Neural progenitor cell (in vitro differentiated cells): ENCODE data around the gene LRRC8A. TPM values are rescaled to one million over a fixed set of nuclear protein-coding genes. Genes with fewer than 3 reads are reported as not detected.

Experiments
- DNase-seq: peaks from one replicate; pipeline ENCODE4 v3.0.0-alpha.2; 2016; ENCODE audit warnings: low spot score
- H2AFZ ChIP-seq: fragments of 200-600 bp; sonication (generic); replicated peaks from 2 replicates; pipeline ENCODE4 v1.6.1; 2016; ENCODE audit warnings: antibody characterized with exemption
- H3F3A ChIP-seq: fragments of 200-600 bp; sonication (generic); 2 replicates; pipeline ENCODE4 v1.6.1; 2016; ENCODE audit warnings: antibody characterized with exemption, low read depth
- H3K27ac ChIP-seq: fragments of 200-600 bp; sonication (generic); 2 replicates; pipeline ENCODE4 v1.5.1; 2016; ENCODE audit warnings: mild to moderate bottlenecking
- H3K27me3 ChIP-seq: fragments of 200-600 bp; sonication (generic); 2 replicates; pipeline ENCODE4 v1.6.1; 2016; ENCODE audit warnings: mild to moderate bottlenecking, moderate library complexity
- H3K36me3 ChIP-seq: fragments of 200-600 bp; sonication (generic); 2 replicates; pipeline ENCODE4 v1.5.1; 2016
- H3K4me1 ChIP-seq: fragments of 200-600 bp; sonication (generic); 2 replicates; pipeline ENCODE4 v1.6.1; 2016; ENCODE audit warnings: mixed run types
- H3K4me2 ChIP-seq: fragments of 200-600 bp; sonication (generic); 2 replicates; pipeline ENCODE4 v1.6.1; 2016
- H3K4me3 ChIP-seq: fragments of 200-600 bp; sonication (generic); 2 replicates; pipeline ENCODE4 v1.5.1; 2016
- H3K79me2 ChIP-seq: fragments of 200-600 bp; sonication (generic); 2 replicates; pipeline ENCODE4 v1.6.1; 2016; ENCODE audit warnings: low read depth
- H3K9ac ChIP-seq: fragments of 200-600 bp; sonication (generic); 2 replicates; pipeline ENCODE4 v1.6.1; 2016
- H3K9me3 ChIP-seq: fragments of 200-600 bp; sonication (generic); 2 replicates; pipeline ENCODE4 v1.5.1; 2016; ENCODE audit warnings: low read depth
- H4K20me1 ChIP-seq: fragments of 200-600 bp; sonication (generic); 2 replicates; pipeline ENCODE4 v1.6.1; 2016; ENCODE audit warnings: low read depth
- H3K27ac Mint-ChIP-seq: 3 replicates; pipeline ENCODE4 v1.8.0; 2021; ENCODE audit warnings: mixed read lengths
- H3K27me3 Mint-ChIP-seq: 2 replicates; pipeline ENCODE4 v1.8.0; 2022; ENCODE audit warnings: low read depth, mild to moderate bottlenecking, inconsistent platforms, moderate library complexity, mixed read lengths; ENCODE audit not compliant: insufficient read depth
- H3K36me3 Mint-ChIP-seq: 3 replicates; pipeline ENCODE4 v1.8.0; 2021; ENCODE audit warnings: mixed read lengths
- H3K4me1 Mint-ChIP-seq: 3 replicates; pipeline ENCODE4 v1.8.0; 2021; ENCODE audit warnings: mixed read lengths
- H3K4me3 Mint-ChIP-seq: 3 replicates; pipeline ENCODE4 v1.8.0; 2021; ENCODE audit warnings: mild to moderate bottlenecking, moderate library complexity, mixed read lengths
- H3K9me3 Mint-ChIP-seq: 3 replicates; pipeline ENCODE4 v1.8.0; 2020; ENCODE audit warnings: mixed read lengths
- EZH2 ChIP-seq: fragments of 200-600 bp; sonication (generic); IDR thresholded peaks from 2 replicates; pipeline ENCODE4 v1.6.1; 2017; ENCODE audit warnings: antibody characterized with exemption, mild to moderate bottlenecking, moderate library complexity
- EZH2phosphoT487 ChIP-seq: fragments of 200-600 bp; sonication (generic); IDR thresholded peaks from 2 replicates; pipeline ENCODE4 v1.6.1; 2017; ENCODE audit warnings: antibody characterized with exemption
- total RNA-seq: library from RNA; depleted of rRNA; stranded (reverse); fragments of >200 nt; gene quantifications from 2 replicates; pipeline ENCODE4 v1.2.3, GENCODE V29; 2015; ENCODE audit warnings: low replicate concordance
- TF ChIP-seq, protein P1 (sequence below): fragments of 200-600 bp; sonication (generic); IDR thresholded peaks from 2 replicates; pipeline ENCODE4 v1.5.1; 2017; ENCODE audit warnings: antibody characterized with exemption, mild to moderate bottlenecking

The LRRC8A gene
- total RNA-seq, 1 donor from 2014 or later = 17.1 TPM

DNA sequence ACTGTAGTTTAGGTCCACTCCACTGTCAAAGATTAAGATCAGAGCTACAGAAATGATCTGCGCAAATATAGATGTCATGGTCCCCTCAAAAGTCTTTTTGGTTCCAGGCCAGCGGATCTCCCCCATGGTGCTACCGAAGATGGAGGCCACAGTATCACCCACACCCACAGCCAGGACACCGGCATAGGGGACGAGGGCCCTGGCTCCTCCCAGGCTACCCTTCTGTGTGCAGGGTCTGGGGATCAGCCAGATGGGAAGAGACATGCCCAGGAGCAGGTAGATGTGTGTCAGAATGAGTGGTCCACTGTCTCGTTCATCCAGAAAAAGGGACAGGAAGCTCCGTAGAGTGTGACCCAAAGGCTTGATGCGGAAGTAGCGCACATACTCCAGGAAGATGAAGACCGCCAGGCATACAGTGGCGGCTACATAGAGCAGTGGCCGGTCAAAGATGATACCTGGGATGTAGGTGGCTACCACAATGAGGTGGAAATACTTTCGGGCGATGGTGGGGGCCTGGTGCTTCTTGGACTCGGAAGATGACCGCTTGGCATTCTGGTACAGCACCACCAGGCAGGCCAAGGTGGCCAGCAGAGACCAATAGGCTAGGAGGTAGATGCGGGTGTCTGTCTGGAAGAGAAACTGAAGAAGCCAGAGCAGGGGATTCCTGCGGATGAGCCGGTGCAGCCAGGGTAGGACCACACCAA, 64.0 kb downstream of the LRRC8A start:
- DNase-seq = no peak
- Mint-ChIP-seq H3K4me3 (peak overlapping the region; percentile 99), H3K27ac (peak overlapping the region; percentile 88)

DNA sequence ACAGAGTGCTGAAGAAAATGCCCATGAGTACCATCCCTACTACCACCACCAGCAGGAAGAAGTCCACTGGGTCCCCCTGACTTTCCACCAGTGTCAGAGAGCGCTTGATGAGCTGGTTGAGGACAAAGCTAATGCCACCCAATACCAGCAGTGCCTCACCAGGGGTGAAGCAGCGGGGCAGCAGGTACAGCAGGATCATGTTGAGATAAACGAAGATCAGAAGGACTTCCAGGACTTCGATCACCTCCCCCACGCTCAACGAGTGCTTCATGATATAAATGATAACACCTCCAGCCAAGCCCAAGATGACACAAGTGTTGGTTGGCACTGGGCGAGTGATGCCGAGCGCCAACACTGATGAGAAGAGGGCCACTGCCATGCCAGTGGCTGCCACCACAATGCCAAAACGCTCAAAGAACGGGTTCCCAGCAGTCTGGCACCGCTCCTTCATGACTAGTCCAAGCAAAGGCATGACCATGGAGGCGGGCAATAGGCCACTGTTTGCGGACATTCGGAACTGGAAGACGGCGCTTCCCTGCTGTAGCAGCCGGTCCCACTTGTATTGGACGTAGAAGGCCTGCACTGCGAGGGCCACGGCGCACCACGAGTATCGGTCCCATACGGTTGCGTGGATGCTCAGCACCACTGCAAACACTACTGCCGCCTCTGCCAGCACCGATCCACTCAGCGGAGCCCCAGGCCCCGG, 64.8 kb downstream of the LRRC8A start:
- Histone ChIP-seq H3F3A (peaks cover 6% of the 10 kb centered on the region), H3K9ac (peak overlapping the region; percentile 86), H4K20me1 (no peaks in the 10 kb centered on the region), H3K4me1 (peaks cover 5% of the 10 kb centered on the region), H3K4me3 (peak overlapping the region; percentile 96), H3K36me3 (no peaks in the 10 kb centered on the region), H2AFZ (peak overlapping the region; percentile 96), H3K9me3 (no peaks in the 10 kb centered on the region), H3K27me3 (no peaks in the 10 kb centered on the region), H3K4me2 (peak overlapping the region; percentile 90), H3K27ac (no peak overlapping the region), H3K79me2 (peaks cover 45% of the 10 kb centered on the region)
- TF ChIP-seq, protein P1, sequence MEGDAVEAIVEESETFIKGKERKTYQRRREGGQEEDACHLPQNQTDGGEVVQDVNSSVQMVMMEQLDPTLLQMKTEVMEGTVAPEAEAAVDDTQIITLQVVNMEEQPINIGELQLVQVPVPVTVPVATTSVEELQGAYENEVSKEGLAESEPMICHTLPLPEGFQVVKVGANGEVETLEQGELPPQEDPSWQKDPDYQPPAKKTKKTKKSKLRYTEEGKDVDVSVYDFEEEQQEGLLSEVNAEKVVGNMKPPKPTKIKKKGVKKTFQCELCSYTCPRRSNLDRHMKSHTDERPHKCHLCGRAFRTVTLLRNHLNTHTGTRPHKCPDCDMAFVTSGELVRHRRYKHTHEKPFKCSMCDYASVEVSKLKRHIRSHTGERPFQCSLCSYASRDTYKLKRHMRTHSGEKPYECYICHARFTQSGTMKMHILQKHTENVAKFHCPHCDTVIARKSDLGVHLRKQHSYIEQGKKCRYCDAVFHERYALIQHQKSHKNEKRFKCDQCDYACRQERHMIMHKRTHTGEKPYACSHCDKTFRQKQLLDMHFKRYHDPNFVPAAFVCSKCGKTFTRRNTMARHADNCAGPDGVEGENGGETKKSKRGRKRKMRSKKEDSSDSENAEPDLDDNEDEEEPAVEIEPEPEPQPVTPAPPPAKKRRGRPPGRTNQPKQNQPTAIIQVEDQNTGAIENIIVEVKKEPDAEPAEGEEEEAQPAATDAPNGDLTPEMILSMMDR = no peak
- TF ChIP-seq EZH2phosphoT487 (no peak), EZH2 (no peak)
- Mint-ChIP-seq H3K27ac (peak overlapping the region; percentile 46), H3K4me3 (peak overlapping the region; percentile 99), H3K36me3 (peaks cover 14% of the 10 kb centered on the region), H3K27me3 (no peaks in the 10 kb centered on the region), H3K9me3 (no peaks in the 10 kb centered on the region), H3K4me1 (peaks cover 20% of the 10 kb centered on the region)
- DNase-seq = no peak

More for the DNA sequence above, 64.0 kb downstream of the LRRC8A start:
- Mint-ChIP-seq H3K9me3 (no peaks in the 10 kb centered on the region), H3K36me3 (peaks cover 14% of the 10 kb centered on the region), H3K4me1 (peaks cover 20% of the 10 kb centered on the region), H3K27me3 (no peaks in the 10 kb centered on the region)
- H3K9ac ChIP-seq = no peak overlapping the region
- H3K4me3 ChIP-seq = no peak overlapping the region
- H3K4me1 ChIP-seq = peaks cover 5% of the 10 kb centered on the region
- H3K27me3 ChIP-seq = no peaks in the 10 kb centered on the region
- H3K9me3 ChIP-seq = no peaks in the 10 kb centered on the region
- H3K36me3 ChIP-seq = no peaks in the 10 kb centered on the region
- no peak overlapping the region for H3K4me2 ChIP-seq
- H2AFZ ChIP-seq = no peak overlapping the region
- no peak overlapping the region for H3K27ac ChIP-seq
- H3F3A ChIP-seq = peaks cover 6% of the 10 kb centered on the region
- H4K20me1 ChIP-seq = no peaks in the 10 kb centered on the region
- TF ChIP-seq, protein P1 = no peak
- TF ChIP-seq EZH2phosphoT487 (no peak), EZH2 (no peak)
- H3K79me2 ChIP-seq = peaks cover 45% of the 10 kb centered on the region

- no peaks in the 10 kb centered on the region for H4K20me1 ChIP-seq
- H3K36me3 ChIP-seq = no peaks in the 10 kb centered on the region
- Mint-ChIP-seq H3K9me3 (no peaks in the 10 kb centered on the region), H3K36me3 (peaks cover 14% of the 10 kb centered on the region), H3K4me3 (peak overlapping the region; percentile 99), H3K27me3 (no peaks in the 10 kb centered on the region), H3K4me1 (peaks cover 20% of the 10 kb centered on the region), H3K27ac (peak overlapping the region; percentile 87)
- peaks cover 5% of the 10 kb centered on the region for H3K4me1 ChIP-seq
- no peak for DNase-seq
- H3K4me3 ChIP-seq = peak overlapping the region; percentile 96
- H3K4me2 ChIP-seq = peak overlapping the region; percentile 90
- H3K27me3 ChIP-seq = no peaks in the 10 kb centered on the region
- H3K9me3 ChIP-seq = no peaks in the 10 kb centered on the region
- peaks cover 6% of the 10 kb centered on the region for H3F3A ChIP-seq
- TF ChIP-seq, protein P1 = no peak
- H2AFZ ChIP-seq = peak overlapping the region; percentile 96
- H3K79me2 ChIP-seq = peaks cover 45% of the 10 kb centered on the region
- H3K27ac ChIP-seq = no peak overlapping the region
- peak overlapping the region; percentile 86 for H3K9ac ChIP-seq
These were observed 65.3 kb downstream of the LRRC8A start for GRCh38 chr9:128947277-128947526.
